HG03432 (cell line): Measurements from ENCODE around the gene LGALS9C.
"Not testable (repeated sequence)": the region's sequence is repeated elsewhere in the genome, so short reads cannot be mapped to it uniquely, and the experiment has no call there.

Experiments
- ATAC-seq: cut with Tn5 transposase; IDR thresholded peaks from one replicate; pipeline ENCODE4 v1.9.1; 2021; ENCODE audit warnings: mild to moderate bottlenecking, moderate library complexity; ENCODE audit not compliant: unreplicated experiment

The LGALS9C gene

DNA sequence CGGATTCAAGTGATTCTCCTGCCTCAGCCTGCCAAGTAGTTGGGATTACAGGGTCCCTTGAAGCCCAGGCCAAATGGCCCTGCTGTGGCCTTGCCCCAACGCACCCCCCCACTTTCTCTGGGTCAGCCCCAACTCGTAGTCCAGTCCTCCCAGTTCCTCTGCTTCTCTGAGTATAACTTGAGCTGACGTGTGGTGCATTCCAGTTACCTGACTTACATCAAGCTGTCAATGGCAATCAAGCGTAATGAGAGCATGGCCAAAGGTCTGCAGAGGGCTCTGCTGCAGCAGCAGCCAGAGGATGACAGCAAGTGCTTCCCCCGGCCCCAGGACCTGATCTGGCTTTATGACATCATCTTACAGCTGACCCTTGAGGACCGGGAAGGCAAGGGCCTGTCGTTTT lies 50.8 kb downstream of the LGALS9C start:
- ATAC-seq, result not testable (repeated sequence)

DNA sequence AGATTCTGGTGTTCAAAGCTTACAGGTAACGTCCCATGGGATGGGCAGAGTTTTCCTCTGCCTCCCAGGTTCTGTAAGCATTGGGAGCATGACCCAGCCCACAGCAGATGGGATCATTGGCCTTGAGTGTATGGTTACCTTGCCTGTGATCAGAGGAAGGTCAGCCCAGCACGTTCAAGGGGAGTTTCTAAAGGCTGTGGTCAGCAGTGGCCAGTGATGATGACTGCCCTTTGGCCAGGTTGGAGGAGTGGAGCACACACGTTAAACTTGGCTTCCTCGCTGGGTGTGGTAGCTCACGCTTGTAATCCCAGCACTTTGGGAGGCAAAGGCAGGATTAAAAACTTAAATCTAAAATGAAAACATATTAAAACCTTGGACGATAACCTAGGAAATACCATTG lies 51.8 kb downstream of the LGALS9C start:
- not testable (repeated sequence) for ATAC-seq

DNA sequence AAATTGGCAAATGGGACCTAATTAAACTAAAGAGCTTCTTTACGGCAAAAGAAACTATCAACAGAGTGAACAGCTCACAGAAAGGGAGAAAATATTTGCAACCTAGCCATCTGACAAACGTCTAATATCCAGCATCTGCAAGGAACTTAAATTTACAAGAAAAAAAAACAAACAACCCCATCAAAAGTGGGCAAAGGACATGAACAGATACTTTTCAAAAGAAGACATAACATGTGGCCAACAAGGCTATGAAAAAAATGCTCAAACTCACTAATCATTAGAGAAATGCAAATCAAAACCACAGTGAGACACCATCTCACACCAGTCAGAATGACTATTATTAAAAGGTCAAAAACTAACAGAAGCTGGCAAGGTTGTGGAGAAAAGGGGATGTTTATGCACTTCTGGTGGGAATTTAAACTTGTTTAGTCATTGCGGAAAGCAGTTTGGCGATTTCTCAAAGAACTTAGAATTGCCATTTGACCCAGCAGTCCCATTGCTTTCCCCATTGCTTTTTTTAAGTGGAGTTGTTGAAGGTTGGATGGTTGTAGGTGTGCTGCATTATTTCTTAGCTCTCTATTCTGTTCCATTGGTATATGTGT lies 52.4 kb downstream of the LGALS9C start:
- ATAC-seq, result not testable (repeated sequence)

DNA sequence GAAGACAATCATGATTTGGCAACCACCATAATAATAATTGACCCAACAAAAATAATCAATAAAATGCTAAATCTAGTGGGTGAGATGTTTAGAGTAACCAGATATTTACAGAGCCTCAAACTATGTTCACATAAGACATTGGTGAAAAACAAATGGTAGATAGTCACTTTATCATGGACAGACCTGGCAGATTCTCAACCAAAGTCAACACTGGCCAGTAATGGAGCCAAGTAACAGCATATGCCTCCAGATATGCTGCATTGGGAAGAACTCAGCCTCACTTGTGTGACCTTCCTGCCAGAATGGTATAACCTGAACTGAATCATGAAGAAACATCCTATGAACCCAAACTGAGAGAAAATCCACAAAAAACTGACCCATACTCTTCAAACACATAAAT lies 53.8 kb downstream of the LGALS9C start:
- not testable (repeated sequence) for ATAC-seq

DNA sequence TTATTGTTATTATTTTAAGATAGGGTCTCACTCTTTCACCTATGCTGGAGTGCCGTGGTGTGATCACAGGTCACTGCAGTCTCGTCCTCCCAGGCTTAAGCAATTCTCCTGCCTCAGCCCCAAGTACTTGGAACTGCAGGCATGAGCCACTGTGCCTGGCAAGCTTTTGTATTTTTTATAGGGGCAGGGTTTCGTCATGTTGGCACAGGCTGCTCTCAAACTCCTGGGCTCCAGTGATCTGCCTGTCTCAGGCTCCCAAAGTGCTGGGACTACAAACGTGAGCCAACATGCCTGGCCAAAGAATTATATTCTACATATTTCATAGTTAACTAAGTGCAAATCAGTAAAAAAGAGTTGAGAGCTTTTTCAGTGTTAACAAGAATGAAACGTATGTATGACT lies 65.6 kb downstream of the LGALS9C start:
- not testable (repeated sequence) for ATAC-seq

DNA sequence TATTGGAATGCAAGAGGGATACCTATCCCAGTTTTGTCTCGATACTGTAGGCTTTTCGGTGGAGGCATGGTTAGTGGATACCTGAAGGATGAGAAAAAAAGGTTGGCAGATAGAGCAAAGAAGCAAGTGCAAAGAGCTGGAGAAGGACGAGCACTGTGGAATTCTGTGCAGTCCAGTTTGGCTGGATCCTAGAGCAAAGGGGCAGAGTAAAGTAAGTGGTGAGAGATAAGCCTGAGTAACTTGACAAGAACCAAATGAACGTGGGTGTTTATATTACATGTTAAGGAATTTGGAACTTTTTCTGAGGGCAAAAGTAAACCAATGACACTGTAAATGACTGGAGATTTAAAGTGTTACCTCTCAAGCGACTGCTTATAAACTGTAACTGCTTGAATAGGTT lies 66.3 kb downstream of the LGALS9C start:
- not testable (repeated sequence) for ATAC-seq
